ENCODE data around the gene FOCAD. TPM values are rescaled to one million over a fixed set of nuclear protein-coding genes. Genes with fewer than 3 reads are reported as not detected.

FOCAD gene
- total and polyA plus RNA-seq, 2 of the 8 experiments (the other 6 are each of a cell fraction or from before 2014, with no cell fraction given): 22.0 to 38.4 TPM

DNA sequence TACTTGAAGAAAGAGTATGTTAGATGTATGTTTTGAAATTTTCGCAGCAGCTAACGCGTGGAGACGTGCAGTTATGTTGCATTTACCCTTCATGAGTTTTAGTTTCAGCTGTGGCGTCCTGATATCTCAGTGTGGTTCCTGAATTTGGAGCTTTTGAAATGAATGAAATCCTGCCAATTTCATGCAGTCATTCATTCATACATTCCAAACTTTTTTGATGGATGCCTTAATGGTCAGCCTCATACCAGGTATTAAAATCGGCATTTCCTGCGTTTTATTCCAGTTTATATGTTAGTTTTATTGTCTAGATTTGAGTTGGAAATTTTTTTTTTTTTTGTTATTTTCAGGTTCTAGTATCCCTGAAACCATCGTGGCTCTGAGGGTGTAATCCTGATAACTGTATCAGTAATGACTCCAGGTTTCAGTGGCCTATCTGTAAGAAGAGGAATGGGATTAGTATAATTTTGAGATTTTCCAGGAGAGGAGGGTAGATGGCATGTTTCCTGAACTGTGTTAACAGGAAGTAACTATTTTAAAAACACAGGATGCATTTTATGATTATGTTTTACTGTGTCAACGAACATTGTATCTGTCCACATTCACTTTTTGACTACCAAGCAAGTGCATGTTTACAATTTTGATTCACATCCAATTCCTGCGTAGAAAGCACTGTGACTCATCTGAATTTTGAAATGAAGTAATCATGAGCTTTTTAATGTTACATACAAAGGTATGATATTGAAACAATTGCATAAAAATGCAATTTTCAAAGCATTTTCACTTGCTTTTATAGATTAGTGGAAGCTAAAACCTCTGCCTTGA is 1.0 kb downstream of the FOCAD start:
- peak overlapping the region; percentile 67 to 71 (median 70); a peak in 5 of 7 replicates for H3K9ac ChIP-seq (replicated peaks in 1 of 4; ENCODE audit: extremely low read depth in 1 of 4, low read depth in 3 of 4, low read length in 3 of 4)
- TF ChIP-seq CHD1 (IDR thresholded peaks at IDR 0.05; ENCODE audit: low read depth, low read length) (no peak), SRF (IDR thresholded peaks at IDR 0.05; ENCODE audit: low read depth, low read length) (no peak), RXRA (IDR thresholded peaks at IDR 0.05; ENCODE audit: insufficient read depth, low read depth, low read length) (no peak), TAF1 (IDR thresholded peaks at IDR 0.05; ENCODE audit: low read depth, low read length) (no peak), CHD2 (IDR thresholded peaks at IDR 0.05; ENCODE audit: low read length) (no peak), CBX8 (IDR thresholded peaks at IDR 0.05; ENCODE audit: borderline replicate concordance, low read depth, low read length) (no peak)
- 0 out of 2 replicates have a peak overlapping the region, but pooled peaks have one; percentile 8 for H2BK5ac ChIP-seq (ENCODE audit: low read depth, low read length)
- ChIA-PET CTCF (ENCODE audit: partially characterized antibody) (interaction anchor here (0.6 to 1.3 kb wide), 5 partner anchors 62 to 243 kb away, joined by 3 to 4 read pairs (median 3); no protein-coding TSS in a partner anchor), POLR2A (ENCODE audit: partially characterized antibody) (interaction anchor here (1.2 to 3.0 kb wide), 14 partner anchors 10 to 63 kb away, joined by 3 to 22 read pairs (median 4); partner anchors contain the start of gene MLLT3)
- WGBS, 2 experiments (ENCODE audit: extremely low coverage in 1 of 2, insufficient coverage in 1 of 2, insufficient read length in 1 of 2, insufficient replicate concordance in 2 of 2, low coverage in 1 of 2, low lambda C conversion rate in 2 of 2, missing lambda C conversion rate in 1 of 2): 51% methylated on average over 10 of the region's 10 CpGs; no CpG with 5 or more reads in 1 of the 2 experiments
- H3K4me2 ChIP-seq (ENCODE audit: insufficient read depth in 1 of 2, low read depth in 2 of 2, low read length in 2 of 2): peak overlapping the region; percentile 68 to 95
- H3K18ac ChIP-seq (ENCODE audit: extremely low read depth, low read length): 0 out of 2 replicates have a peak overlapping the region, but pooled peaks have one; percentile 11
- no peak overlapping the region for H2BK20ac ChIP-seq (ENCODE audit: low read length)
- DNase-seq (ENCODE audit: low read depth in 1 of 2, low spot score in 2 of 2): no peak
- no peak overlapping the region for H3K4ac ChIP-seq (replicated peaks; ENCODE audit: insufficient read length, low read depth, low read length)
- H3K79me2 ChIP-seq (ENCODE audit: control insufficient read depth in 1 of 2, insufficient read depth in 2 of 2, low read length in 2 of 2): peaks cover 0 to 52% of the 10 kb centered on the region in 2 experiments; a peak in 2 of 4 replicates
- H3K23ac ChIP-seq (ENCODE audit: insufficient read length): peak overlapping the region; percentile 65
- no peak overlapping the region for H2BK12ac ChIP-seq (ENCODE audit: low read depth, low read length)
- H2AFZ ChIP-seq (ENCODE audit: low read length): peak overlapping the region; percentile 10
- no peak overlapping the region for H3K56ac ChIP-seq (replicated peaks; ENCODE audit: insufficient read length, low read depth, low read length)
- no peak overlapping the region for H4K5ac ChIP-seq (ENCODE audit: insufficient read length, low read depth, low read length)
- H3K36me3 ChIP-seq (ENCODE audit: control insufficient read depth in 2 of 4, insufficient read depth in 4 of 4, low read length in 3 of 4): no peaks in the 10 kb centered on the region
- FAIRE-seq: no peak
- peaks cover 3% of the 10 kb centered on the region; the same call in 1 of the 2 replicates for H3K79me1 ChIP-seq (ENCODE audit: low read depth, low read length)
- H3K4me1 ChIP-seq (replicated peaks in 1 of 4; ENCODE audit: control insufficient read depth in 3 of 4, insufficient read depth in 4 of 4, low read length in 3 of 4): peaks cover 3 to 10% (median 6%) of the 10 kb centered on the region in 4 experiments; a peak in 4 of 7 replicates
- H4K91ac ChIP-seq (replicated peaks; ENCODE audit: insufficient read length, low read length): peak overlapping the region; percentile 77
- no peak overlapping the region for H2BK15ac ChIP-seq (ENCODE audit: low read length)
- no peak overlapping the region for H4K8ac ChIP-seq (ENCODE audit: extremely low read depth, insufficient read depth, low read length)
- H3K27me3 ChIP-seq (replicated peaks in 1 of 4; ENCODE audit: control insufficient read depth in 3 of 4, extremely low read depth in 1 of 4, insufficient read depth in 3 of 4, low read length in 3 of 4): no peaks in the 10 kb centered on the region
- H4K20me1 ChIP-seq (replicated peaks in 1 of 2; ENCODE audit: control insufficient read depth in 1 of 2, insufficient read depth in 2 of 2, low read length in 2 of 2): peaks cover 0 to 7% of the 10 kb centered on the region in 2 experiments
- H2BK120ac ChIP-seq (replicated peaks; ENCODE audit: low read depth, low read length): no peak overlapping the region
- H3K9me3 ChIP-seq (ENCODE audit: insufficient read depth in 2 of 2, low read depth in 1 of 2, low read length in 1 of 2): no peaks in the 10 kb centered on the region
- H3K4me3 ChIP-seq (ENCODE audit: extremely low read depth in 1 of 4, insufficient read depth in 2 of 4, low read depth in 3 of 4, low read length in 4 of 4): peak overlapping the region; percentile 64 to 75 (median 70)
- no peak overlapping the region; the same call in 1 of the 2 replicates for H2AK5ac ChIP-seq (ENCODE audit: low read depth, low read length)
- H3K14ac ChIP-seq (ENCODE audit: insufficient read length): no peak overlapping the region
- peaks cover 9% of the 10 kb centered on the region for H3K23me2 ChIP-seq (ENCODE audit: low read depth, low read length)
- H3K27ac ChIP-seq (ENCODE audit: low read depth, low read length): no peak overlapping the region

Measured in H1 (cell line).